Fibroblast of skin of left biceps (primary cell): ENCODE measurements around the gene SUPT3H.
"Not testable (repeated sequence)": the region's sequence is repeated elsewhere in the genome, so short reads cannot be mapped to it uniquely, and the experiment has no call there.

Experiments used
- DNase-seq, 2 experiments: peaks; one replicate each; pipeline ENCODE4 v3.0.0-alpha.2; 2013; ENCODE audit warnings: low read depth in 2 of 2

The SUPT3H gene

DNA sequence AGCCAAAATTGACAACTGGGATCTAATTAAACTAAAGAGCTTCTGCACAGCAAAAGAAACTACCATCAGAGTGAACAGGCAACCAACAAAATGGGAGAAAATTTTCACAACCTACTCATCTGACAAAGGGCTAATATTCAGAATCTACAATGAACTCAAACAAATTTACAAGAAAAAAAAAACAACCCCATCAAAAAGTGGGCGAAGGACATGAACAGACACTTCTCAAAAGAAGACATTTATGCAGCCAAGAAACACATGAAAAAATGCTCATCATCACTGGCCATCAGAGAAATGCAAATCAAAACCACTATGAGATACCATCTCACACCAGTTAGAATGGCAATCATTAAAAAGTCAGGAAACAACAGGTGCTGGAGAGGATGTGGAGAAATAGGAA is 310.3 kb downstream of the SUPT3H start:
- not testable (repeated sequence) for DNase-seq

DNA sequence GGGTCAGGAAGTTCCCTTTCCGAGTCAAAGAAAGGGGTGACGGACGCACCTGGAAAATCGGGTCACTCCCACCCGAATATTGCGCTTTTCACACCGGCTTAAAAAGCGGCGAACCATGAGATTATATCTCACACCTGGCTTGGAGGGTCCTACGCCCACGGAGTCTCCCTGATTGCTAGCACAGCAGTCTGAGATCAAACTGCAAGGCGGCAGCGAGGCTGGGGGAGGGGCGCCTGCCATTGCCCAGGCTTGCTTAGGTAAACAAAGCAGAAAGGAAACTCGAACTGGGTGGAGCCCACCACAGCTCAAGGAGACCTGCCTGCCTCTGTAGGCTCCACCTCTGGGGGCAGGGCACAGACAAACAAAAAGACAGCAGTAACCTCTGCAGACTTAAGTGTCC is 315.1 kb downstream of the SUPT3H start:
- DNase-seq: not testable (repeated sequence)

DNA sequence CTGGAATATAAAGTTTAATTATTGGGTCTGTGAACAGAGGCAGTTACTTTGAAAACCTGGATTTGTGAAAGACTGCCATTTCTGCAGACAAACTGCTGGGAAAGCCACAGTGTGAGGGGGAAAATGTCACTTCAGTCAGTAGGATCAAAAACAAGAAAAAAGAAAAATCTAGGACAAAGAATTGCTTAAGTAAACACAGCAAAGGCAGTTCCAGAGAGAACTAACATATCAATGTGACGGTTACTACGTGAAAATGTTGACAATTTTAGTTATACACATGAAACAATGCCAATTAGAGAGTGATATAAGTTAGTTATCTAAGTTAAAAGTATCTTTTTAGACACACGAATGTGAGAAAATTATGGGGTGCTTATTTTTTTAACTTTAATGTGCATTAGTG is 320.0 kb downstream of the SUPT3H start:
- DNase-seq: no peak

DNA sequence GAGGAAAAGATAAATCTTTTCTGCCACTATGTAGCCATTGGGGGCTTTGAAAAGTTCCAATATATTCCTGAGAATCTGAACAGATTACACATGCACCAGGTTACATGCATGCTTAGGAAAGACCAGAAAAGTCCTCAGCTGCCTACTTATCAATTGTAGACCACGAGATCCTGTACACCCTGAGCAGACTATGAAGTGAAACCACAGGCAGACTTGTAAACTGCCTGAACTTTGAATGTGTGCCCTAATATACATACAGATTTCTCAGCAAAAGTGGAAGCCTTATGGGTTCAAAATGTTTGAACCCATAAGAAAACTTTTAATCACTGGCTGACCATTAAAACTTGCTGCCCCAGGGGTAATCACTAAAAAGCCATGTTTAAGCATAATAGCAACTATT is 323.1 kb downstream of the SUPT3H start:
- DNase-seq: no peak

DNA sequence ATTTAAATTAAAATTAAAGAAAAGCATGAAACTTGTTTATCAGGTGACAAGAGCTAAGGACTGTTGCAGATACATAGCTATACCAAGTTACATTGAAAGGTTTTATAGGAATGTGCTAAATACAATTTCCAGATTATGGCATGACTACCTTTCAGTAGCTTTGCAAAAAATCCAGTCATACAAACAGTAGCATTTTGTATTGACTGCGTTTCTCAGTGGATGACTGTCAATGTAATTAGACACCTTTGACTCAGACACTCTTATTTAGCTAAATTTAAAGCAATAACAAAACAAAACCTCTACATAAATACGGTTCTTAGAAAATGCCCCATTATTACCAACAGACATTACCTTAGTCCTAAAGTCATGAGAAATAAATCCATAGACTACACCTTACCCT is 325.4 kb downstream of the SUPT3H start:
- no peak for DNase-seq

DNA sequence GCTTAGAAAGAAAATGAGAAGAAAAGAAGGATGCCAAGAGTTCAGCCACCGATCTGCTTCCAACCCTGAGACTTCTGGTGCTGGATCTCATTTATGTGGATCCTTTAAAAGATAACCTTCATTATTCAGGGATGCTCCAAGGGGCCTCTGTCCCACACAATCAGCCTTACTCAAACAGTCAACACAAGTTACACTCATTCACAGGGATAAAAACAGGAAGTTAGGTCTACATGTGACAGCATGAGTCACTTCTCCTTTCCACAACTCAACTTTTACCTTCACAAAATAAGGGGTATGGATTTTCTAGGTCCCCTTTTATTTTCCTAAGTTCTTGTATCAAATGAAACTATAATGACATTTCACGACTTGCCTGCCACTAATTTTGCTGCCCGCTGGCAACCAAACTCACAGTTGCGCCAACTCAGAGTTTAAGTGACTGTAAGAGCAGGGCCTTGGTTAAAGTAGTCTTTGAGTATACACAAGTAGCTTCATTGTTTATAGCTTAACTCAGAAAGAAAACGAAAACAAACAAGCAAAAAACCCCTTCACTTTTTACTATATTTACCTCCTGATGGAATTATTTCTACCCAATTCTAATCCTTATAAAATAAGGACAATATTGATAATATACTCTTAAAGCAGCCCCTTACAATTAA is 328.4 kb downstream of the SUPT3H start:
- no peak for DNase-seq

DNA sequence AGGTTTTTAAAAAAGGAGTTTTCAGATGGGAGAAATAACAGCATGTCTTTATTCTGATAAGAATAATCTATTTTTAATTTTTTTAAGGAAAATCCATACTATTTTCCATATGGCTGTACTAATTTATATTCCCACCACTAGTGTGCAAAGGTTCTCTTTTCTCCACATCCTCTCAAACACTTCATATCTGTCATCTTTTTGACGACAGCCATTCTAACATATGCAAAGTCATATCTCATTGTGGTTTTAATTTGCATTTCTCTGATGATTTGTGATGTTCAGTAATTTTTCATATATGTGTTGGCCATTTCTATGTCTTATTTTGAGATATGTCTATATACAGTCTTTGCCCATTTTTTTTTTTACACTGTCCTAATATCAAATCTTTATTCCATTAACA is 330.2 kb downstream of the SUPT3H start:
- DNase-seq: no peak

DNA sequence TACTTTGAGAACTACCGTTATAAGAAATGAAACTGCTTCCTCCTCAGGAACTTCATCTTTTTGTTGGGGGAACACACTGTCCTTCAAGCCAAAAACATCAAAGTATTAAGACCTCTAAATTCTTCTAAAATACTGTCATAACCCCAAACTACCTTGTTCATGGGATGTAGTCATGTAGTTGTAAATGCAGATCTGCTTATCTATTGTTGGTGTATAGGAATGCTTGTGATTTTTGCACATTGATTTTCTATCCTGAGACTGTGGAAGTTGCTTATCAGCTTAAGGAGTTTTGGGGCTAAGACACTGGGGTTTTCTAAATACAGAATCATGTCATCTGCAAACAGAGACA is 332.5 kb downstream of the SUPT3H start:
- DNase-seq: no peak

DNA sequence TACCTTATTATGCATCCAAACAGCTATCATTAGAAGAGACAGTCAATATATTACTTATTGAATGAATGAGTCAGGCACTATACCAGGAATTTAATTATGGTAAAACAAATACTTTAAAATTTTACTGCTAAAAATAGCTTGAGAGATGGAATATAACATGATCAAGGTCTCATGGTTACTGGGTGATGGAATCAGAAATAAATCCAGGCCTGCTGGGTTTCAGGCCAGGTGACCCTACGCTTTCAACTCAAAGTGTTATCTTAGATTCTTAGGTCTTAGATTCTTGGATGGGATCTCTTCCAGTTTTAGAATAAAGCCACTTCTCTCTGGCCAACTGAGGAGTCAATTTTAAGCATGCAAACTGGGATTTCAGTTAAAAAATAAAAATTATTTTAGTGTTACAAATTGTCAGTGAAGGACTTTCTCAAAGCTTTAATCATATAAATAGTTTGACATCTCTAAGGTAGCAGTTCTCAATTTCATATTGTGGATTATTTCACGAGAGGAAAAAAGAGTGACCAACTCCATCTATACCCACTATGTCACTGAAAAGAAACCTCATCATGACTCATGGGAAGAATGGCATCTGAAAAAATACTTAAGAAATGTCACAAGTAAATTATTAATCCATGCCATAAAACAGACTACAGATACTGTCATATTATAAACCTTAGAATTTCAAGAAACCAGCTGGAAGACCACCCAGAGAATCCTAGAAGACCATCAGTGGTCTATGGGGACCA is 333.1 kb downstream of the SUPT3H start:
- DNase-seq: no peak

DNA sequence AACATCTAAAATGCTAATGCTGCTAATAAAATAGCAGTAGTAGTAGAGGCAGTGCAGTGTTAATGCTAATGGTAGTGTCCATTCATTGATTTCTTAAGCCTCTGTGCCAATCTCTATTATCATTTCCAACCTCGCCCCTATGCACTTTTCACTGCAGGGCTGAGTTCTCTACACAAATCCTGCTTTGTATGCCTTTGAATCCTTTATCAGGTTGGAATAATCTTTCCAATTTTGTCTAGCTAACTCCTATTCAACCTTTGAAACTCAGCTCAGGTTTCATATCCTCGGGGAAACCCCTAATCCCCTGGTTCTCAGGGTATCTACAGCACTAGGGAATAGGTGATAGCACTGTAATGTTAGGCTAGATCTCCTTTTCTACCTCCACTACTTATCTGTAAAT is 333.6 kb downstream of the SUPT3H start:
- DNase-seq: no peak

DNA sequence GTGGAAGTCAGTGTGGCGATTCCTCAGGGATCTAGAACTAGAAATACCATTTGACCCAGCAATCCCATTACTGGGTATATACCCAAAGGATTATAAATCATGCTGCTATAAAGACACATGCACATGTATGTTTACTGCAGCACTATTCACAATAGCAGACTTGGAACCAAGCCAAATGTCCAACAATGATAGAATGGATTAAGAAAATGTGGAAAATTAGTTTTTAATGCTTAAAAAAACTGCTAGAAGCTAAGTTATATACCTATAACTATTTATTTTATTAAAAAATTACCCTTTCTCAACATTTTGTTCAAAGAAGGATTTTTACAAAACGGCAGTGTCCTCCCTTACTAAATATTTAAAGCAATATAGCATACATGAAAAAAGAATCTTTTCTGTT is 335.1 kb downstream of the SUPT3H start:
- DNase-seq: not testable (repeated sequence)

DNA sequence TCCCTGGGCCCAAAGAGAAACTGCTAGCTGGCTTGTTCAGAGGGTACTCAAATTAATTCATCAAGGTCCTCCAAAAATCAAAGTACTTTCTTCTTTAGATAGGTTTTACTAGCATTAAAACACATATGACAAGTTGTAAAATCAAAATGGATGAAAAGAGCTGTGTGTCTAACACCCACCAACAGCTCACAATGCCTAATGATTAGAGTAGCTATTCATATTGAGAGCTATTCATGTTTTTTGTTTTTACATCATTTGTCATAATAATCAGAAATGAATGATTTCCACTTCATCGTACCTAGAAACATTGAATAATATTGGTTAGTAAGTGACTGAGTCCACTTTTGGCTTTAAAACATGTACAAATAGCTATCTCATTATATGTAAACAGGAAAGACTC is 339.5 kb downstream of the SUPT3H start:
- DNase-seq: no peak

DNA sequence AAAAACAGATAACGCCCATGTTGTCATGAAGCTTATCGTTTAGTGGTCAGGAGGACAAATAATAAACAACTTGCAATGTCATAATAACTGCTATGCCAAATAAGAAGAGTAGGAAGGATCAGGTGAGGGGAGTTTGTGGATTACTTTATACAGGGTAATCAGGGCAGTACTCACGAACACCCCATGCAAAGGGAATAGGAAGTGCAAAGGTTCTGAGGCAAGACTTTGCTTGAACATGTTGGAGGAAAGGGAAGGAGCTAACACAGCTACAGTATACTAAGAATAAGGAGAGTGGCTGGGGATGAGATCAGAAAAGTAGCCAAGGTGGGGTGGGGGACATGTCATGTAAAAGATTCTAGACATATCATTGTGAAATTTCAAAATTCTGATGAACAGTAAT is 341.6 kb downstream of the SUPT3H start:
- DNase-seq: no peak

DNA sequence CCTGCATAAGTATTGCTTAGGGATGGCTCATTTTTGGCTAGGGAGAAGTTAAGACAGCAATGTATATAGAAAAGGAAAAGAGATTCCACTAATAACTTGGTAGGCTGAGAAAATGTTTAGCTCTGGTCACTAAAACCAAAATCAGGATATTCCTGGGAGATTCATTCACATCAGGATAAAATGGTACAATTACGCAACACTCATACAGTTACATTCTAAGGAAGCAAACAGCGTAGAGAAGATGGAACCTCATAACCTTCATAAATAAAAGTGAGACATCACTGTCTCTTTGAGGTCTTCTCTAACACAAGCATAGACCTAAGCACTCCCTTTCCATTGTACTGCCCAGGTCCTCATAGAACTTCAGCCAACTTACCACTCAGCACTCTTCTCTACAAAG is 345.3 kb downstream of the SUPT3H start:
- no peak for DNase-seq

DNA sequence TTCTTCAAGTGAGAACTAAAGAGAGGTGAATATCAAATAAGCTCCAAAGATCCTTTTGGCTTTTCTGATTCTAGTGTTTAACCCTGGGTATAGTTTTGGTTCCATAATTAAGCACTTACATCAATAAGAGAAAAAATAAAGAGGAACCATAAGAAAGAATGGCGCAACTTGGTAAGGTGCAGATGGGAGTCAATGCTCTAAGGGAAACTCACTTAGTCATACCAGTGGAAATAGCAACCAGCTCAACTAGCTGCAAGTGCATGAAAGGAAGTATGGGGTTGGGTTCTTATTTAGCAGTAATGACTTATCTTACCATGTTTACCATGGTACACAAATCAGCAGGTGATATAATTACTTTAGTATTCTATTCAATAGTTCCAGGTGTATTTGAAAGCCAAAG is 346.1 kb downstream of the SUPT3H start:
- no peak for DNase-seq

DNA sequence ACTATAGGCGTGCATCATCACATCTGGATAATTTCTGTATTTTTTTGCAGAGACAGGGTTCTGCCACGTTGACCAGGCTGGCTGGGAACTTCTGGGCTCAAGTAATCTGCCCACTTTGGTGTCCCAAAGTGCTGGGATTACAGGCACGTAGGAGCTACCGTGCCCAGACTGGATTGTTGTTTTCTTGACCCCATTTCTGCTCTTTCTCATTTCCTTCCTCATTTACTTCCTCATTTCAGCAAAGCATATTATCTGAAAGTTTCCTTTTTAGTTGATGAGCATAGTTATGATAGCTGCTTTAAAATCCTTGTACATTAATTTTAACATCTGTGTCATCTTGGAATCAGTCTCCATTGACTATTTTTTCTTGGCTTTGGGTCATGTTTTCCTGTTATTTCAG is 350.6 kb downstream of the SUPT3H start:
- no peak for DNase-seq

DNA sequence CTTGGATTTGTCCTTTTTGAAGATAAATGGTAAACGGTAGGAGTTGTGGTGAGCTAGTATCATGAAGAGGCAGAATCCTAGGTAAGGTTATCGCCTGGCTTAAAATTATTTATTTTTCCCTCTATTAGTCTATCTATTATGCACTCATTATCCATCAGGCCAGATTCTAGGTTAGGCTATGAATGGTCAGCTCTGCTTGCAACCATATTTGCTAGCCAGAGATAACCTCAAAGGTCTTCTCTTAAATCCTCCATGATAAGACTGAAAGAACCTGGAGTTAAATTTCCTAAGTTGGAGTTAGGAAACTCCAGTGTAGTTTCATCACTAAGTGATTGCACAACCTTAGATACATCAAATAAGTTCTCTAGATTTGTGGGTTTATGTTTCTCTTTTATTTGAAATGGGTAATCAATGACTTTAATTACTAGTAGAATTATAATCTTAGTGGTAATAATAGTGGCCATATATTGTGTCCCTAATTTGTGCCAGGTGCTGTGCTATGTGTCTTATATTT is 351.7 kb downstream of the SUPT3H start:
- no peak for DNase-seq

DNA sequence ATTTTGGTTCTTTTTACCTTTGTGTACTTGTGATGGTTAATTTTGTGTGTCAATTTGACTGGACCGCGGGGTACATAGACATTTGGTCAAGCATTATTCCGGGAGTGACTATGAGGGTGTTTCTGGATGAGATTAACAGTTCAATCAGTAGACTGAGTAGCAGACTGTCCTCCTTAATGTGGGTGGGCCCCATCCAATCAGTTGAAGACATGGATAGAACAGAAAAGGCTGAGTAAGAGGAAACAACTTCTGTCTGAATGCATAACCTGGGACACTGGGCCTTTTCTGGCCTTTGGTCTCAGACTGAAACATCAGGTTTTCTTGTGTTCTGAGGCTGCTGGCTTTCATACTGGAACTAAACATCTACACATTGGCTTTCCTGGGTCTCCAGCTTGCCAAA is 353.1 kb downstream of the SUPT3H start:
- no peak for DNase-seq

DNA sequence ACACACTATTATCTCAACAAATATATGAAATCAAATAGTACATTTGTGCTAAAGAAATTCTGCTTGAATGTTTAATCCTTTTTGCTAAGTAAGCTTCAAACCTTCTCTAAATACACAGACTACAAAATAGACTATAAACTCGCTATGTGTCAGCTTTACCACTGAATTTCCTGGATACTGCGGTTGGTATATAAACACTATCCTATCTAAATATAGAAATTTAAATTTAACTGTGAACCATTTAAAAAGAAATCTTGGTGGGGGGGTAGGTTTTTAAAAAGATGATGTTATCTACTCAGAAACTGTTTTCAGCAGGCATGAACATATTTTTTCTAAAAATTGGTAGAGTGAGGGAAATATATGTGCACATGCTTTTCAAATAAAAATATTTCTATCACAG is 356.1 kb downstream of the SUPT3H start:
- DNase-seq: no peak

DNA sequence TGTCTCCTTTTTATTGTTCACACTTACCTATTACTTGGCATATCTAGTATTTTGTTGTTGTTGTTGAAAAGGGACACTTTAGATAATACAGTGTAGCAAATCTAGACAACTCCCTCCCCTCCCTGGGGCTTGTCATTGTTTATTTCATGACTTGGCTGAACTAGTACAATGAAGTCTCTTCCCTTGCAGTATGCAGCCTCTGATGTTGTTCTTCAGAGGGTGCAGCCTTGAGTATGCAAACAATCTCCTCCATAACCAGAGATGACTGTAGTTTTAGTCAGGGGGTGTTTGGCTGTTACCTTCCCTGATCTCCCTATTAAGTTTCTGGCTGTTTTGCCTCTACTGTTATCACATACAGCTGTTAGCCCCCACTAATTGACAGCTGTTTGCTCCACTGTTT is 365.0 kb downstream of the SUPT3H start:
- no peak for DNase-seq

DNA sequence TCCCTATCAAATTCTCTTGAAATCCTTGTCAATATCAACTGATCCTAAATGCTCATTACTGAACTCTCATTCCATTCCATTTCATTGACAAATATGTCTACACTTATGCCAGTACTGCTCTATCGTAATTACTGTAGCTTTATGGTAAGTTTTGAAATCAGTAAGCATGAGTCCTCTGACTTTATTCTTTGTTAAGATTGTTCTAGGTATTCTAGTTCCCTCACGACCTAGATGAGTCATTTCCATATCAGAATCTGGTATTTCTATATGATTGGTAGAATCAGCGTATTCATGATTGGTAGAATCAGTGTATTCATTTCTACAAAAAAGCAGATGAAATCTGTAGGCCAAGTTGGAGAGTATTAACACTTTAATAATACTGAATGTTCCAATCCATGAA is 368.2 kb downstream of the SUPT3H start:
- no peak for DNase-seq

DNA sequence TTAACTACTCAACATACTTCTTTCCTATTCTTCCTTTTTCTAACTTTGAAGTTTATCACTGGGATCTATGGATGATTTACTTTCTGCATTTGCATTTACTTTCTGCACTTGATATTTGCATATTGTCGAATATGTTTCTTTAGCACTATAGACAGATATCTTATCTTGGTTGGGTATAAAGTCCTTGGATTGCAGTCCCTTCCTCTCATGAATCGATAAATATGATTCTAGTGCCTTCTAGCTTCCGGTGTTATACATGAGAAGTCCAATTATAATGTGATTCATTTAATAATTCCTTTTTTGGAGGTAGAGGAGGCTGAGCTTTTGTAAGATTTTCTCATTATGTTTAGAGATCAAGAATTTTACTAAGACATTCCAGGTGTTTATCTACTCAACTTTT is 370.8 kb downstream of the SUPT3H start:
- DNase-seq: no peak

DNA sequence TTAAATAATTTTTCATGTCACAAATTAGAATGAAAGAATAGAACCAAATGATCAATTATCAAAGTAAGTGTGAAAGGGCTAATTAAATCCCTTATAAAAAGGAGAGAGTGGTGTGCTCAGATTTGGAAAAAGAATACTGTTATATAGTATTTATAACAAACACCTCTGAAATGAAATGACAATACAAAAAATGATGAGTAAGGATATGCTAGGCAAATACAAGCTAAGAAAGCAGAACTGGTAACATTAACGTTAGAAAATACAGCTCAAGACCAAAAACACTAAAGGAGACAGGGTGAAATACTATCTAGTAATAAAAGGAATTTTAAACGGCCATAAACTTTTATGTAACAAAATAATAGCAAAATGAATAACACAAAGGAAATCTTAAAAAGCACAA is 373.8 kb downstream of the SUPT3H start:
- no peak for DNase-seq

DNA sequence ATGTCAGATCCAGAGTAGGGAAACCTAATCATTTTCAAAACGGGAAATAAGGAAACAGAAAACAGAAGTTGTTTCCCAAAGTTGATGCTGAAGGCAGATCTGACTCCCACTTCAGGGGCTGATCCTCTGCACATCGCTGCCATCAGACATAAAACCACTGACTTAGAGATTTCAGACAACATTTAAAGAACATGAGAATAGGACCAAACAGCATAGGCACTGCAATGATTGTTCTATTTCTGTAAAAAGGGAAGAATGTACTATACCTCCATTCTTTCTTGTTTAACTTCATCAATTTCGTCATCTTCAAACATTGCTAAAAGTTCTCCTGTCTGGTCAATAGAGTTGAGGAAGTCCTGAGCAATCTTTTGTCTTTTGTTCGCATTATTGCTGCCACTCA is 374.3 kb downstream of the SUPT3H start:
- DNase-seq: no peak
